ENCODE results near the gene CXCR4.

- TF ChIP-seq SMAD1 (IDR thresholded peaks at IDR 0.05; ENCODE audit: low read depth, low read length, partially characterized antibody), result no peak
- no peak for TF ChIP-seq NBN (IDR thresholded peaks at IDR 0.05; ENCODE audit: low read depth)
- TF ChIP-seq, protein P1, sequence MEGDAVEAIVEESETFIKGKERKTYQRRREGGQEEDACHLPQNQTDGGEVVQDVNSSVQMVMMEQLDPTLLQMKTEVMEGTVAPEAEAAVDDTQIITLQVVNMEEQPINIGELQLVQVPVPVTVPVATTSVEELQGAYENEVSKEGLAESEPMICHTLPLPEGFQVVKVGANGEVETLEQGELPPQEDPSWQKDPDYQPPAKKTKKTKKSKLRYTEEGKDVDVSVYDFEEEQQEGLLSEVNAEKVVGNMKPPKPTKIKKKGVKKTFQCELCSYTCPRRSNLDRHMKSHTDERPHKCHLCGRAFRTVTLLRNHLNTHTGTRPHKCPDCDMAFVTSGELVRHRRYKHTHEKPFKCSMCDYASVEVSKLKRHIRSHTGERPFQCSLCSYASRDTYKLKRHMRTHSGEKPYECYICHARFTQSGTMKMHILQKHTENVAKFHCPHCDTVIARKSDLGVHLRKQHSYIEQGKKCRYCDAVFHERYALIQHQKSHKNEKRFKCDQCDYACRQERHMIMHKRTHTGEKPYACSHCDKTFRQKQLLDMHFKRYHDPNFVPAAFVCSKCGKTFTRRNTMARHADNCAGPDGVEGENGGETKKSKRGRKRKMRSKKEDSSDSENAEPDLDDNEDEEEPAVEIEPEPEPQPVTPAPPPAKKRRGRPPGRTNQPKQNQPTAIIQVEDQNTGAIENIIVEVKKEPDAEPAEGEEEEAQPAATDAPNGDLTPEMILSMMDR (IDR thresholded peaks at IDR 0.05 in 2 of 3, conservative IDR thresholded peaks at IDR 0.05 in 1 of 3; ENCODE audit: insufficient read depth in 2 of 3, low read depth in 1 of 3, low read length in 3 of 3), result no peak
- no peak for TF ChIP-seq KDM4B (IDR thresholded peaks at IDR 0.05; ENCODE audit: borderline replicate concordance in 2 of 2, low read depth in 1 of 2)
- TF ChIP-seq GABPA (tag; conservative IDR thresholded peaks at IDR 0.05; ENCODE audit: low read depth), result no peak
- TF ChIP-seq MNT (conservative IDR thresholded peaks at IDR 0.05), result no peak
- no peak for TF ChIP-seq HBP1 (CRISPR knock-in tag; IDR thresholded peaks at IDR 0.05)
- TF ChIP-seq JUN (IDR thresholded peaks at IDR 0.05; ENCODE audit: borderline replicate concordance, low read depth, low read length), result no peak
- TF ChIP-seq JUN (CRISPR knock-in tag; IDR thresholded peaks at IDR 0.05; ENCODE audit: borderline replicate concordance), result no peak
- no peak for TF ChIP-seq FIP1L1 (IDR thresholded peaks at IDR 0.05; ENCODE audit: low read depth, low read length, poor library complexity, severe bottlenecking)
Measured at GRCh38 chr2:136112317-136113208, 5.4 kb downstream of the CXCR4 start.

All from K562 (cell line).